ENCODE measurements around the gene MTCH1. TPM values are rescaled to one million over a fixed set of nuclear protein-coding genes. Genes with fewer than 3 reads are reported as not detected.

MTCH1 gene
- total RNA-seq, 1 experiment from 2014 or later: 161 TPM

DNA sequence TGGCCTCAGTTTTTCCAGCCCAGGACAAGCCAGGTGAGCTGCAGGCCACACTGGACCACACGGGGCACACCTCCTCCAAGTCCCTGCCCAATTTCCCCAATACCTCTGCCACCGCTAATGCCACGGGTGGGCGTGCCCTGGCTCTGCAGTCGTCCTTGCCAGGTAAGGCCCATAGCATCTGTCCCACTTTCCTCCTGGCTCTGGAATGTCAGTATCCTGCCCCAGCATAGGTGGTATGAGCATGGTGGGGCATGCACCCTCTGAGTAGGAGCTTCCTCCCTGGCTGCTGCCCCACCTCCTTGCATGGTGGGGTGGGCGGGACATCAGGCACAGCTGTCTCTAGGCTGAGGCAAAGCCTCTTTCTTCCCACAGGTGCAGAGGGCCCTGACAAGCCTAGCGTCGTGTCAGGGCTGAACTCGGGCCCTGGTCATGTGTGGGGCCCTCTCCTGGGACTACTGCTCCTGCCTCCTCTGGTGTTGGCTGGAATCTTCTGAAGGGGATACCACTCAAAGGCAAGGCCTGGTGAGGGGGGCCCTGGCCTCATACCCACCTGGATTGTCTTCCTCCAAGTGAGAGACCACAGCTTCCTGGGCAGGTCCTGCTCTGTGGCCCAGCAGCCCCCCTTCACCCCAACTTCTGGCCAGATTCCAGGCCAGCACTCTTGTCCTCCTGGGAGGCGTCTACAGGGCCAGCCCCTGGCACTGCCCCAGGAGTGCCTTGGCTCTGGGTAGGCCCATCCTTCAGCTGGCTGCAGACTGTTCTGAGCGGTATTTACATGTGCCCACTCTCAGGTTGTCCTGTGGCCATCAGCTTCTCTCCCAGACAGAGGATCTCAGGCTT lies 22.3 kb downstream of the MTCH1 start:
- H3K36me3 ChIP-seq (ENCODE audit: control insufficient read depth in 1 of 2, insufficient read depth in 2 of 2, low read length in 2 of 2): peaks cover 4 to 12% of the 10 kb centered on the region in 2 experiments; a peak in 1 of 4 replicates
- no TSS peak for BruUV-seq (replicated peaks)
- H3K27ac ChIP-seq (ENCODE audit: low read depth, low read length): no peak overlapping the region; the same call in 1 of the 2 replicates
- peaks cover 15 to 42% of the 10 kb centered on the region in 2 experiments for H3K4me1 ChIP-seq (ENCODE audit: control insufficient read depth in 1 of 2, insufficient read depth in 2 of 2, low read length in 2 of 2)
- no peaks in the 10 kb centered on the region for H3K79me2 ChIP-seq (ENCODE audit: insufficient read depth, low read length)
- TF ChIP-seq CBX3 (IDR thresholded peaks at IDR 0.05; ENCODE audit: low read depth): no peak
- no peak for TF ChIP-seq RAD21 (IDR thresholded peaks at IDR 0.05; ENCODE audit: low read depth)
- TF ChIP-seq POLR2A (IDR thresholded peaks at IDR 0.05; ENCODE audit: borderline replicate concordance, extremely low read depth, insufficient read depth, insufficient read length): no peak
- TF ChIP-seq, protein P1, sequence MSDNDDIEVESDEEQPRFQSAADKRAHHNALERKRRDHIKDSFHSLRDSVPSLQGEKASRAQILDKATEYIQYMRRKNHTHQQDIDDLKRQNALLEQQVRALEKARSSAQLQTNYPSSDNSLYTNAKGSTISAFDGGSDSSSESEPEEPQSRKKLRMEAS (IDR thresholded peaks at IDR 0.05): no peak
- intact Hi-C loops (cut with micrococcal nuclease): no loop called here
- H4K20me1 ChIP-seq (ENCODE audit: insufficient read depth): no peaks in the 10 kb centered on the region
- POLR2A ChIA-PET: no interaction called here
- RAD21 ChIA-PET (ENCODE audit: low non-redundant PET in 1 of 2, low total read pairs in 2 of 2, uncharacterized antibody in 2 of 2, unreplicated experiment in 2 of 2): no interaction called here
- H3K9me3 ChIP-seq (ENCODE audit: control insufficient read depth in 1 of 2, insufficient read depth in 1 of 2, low read depth in 1 of 2, low read length in 2 of 2): no peaks in the 10 kb centered on the region
- no peak overlapping the region for H3K4me3 ChIP-seq (replicated peaks in 1 of 2; ENCODE audit: low read depth in 1 of 2, low read length in 2 of 2)
- no peaks in the 10 kb centered on the region for H3K9me2 ChIP-seq (ENCODE audit: insufficient read depth)
- no peaks in the 10 kb centered on the region for H3K27me3 ChIP-seq (ENCODE audit: insufficient read depth, low read length)
- ATAC-seq (peak; percentile 15; the same call in 1 of the 2 replicates), DNase-seq (ENCODE audit: low read depth, low spot score) (no peak)
- H3K4me2 ChIP-seq (ENCODE audit: low read length): peak overlapping the region; percentile 3; the same call in 1 of the 2 replicates
- no peak overlapping the region for H3K9ac ChIP-seq (ENCODE audit: low read length)
- H2AFZ ChIP-seq (ENCODE audit: low read depth, low read length, poor library complexity, severe bottlenecking): no peak overlapping the region
- CTCF ChIA-PET: interaction anchor here (0.5 to 1.3 kb wide), 2 partner anchors 198 to 247 kb away, joined by 3 read pairs; no protein-coding TSS in a partner anchor

DNA sequence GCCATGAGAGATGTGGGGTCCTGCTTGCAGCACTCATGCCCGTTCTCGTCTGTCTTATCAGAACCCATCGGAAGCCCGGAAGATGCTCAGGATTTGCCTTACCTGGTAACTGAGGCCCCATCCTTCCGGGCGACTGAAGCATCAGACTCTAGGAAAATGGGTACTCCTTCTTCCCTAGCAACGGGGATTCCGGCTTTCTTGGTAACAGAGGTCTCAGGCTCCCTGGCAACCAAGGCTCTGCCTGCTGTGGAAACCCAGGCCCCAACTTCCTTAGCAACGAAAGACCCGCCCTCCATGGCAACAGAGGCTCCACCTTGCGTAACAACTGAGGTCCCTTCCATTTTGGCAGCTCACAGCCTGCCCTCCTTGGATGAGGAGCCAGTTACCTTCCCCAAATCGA lies 23.1 kb downstream of the MTCH1 start:
- TF ChIP-seq ZNF274 (IDR thresholded peaks at IDR 0.05; ENCODE audit: low read depth, low read length): no peak
- no peak for TF ChIP-seq EGR1 (IDR thresholded peaks at IDR 0.05; ENCODE audit: low read depth)
- TF ChIP-seq, protein P2, sequence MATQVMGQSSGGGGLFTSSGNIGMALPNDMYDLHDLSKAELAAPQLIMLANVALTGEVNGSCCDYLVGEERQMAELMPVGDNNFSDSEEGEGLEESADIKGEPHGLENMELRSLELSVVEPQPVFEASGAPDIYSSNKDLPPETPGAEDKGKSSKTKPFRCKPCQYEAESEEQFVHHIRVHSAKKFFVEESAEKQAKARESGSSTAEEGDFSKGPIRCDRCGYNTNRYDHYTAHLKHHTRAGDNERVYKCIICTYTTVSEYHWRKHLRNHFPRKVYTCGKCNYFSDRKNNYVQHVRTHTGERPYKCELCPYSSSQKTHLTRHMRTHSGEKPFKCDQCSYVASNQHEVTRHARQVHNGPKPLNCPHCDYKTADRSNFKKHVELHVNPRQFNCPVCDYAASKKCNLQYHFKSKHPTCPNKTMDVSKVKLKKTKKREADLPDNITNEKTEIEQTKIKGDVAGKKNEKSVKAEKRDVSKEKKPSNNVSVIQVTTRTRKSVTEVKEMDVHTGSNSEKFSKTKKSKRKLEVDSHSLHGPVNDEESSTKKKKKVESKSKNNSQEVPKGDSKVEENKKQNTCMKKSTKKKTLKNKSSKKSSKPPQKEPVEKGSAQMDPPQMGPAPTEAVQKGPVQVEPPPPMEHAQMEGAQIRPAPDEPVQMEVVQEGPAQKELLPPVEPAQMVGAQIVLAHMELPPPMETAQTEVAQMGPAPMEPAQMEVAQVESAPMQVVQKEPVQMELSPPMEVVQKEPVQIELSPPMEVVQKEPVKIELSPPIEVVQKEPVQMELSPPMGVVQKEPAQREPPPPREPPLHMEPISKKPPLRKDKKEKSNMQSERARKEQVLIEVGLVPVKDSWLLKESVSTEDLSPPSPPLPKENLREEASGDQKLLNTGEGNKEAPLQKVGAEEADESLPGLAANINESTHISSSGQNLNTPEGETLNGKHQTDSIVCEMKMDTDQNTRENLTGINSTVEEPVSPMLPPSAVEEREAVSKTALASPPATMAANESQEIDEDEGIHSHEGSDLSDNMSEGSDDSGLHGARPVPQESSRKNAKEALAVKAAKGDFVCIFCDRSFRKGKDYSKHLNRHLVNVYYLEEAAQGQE (IDR thresholded peaks at IDR 0.05; ENCODE audit: low read depth): no peak
- TF ChIP-seq CBX3 (IDR thresholded peaks at IDR 0.05; ENCODE audit: low read depth): no peak
- TF ChIP-seq SIN3A (IDR thresholded peaks at IDR 0.05; ENCODE audit: low read depth): no peak
- TF ChIP-seq TCF7L2 (IDR thresholded peaks at IDR 0.05; ENCODE audit: borderline replicate concordance, extremely low read depth, insufficient read depth, insufficient read length): no peak
- no peak for TF ChIP-seq POLR2AphosphoS5 (IDR thresholded peaks at IDR 0.05; ENCODE audit: low read depth, low read length)
- TF ChIP-seq, protein P1 (IDR thresholded peaks at IDR 0.05): no peak
- TF ChIP-seq CEBPB (IDR thresholded peaks at IDR 0.05; ENCODE audit: low read depth): no peak
- TF ChIP-seq YY1 (IDR thresholded peaks at IDR 0.05; ENCODE audit: extremely low read depth, insufficient replicate concordance, low read depth, low read length): no peak
- TF ChIP-seq RAD21 (IDR thresholded peaks at IDR 0.05; ENCODE audit: low read depth): no peak

More for the DNA sequence above, 23.1 kb downstream of the MTCH1 start:
- RAD21 ChIA-PET (ENCODE audit: low non-redundant PET in 1 of 2, low total read pairs in 2 of 2, uncharacterized antibody in 2 of 2, unreplicated experiment in 2 of 2): no interaction called here
- no peak for DNase-seq (ENCODE audit: low read depth, low spot score)
- Histone ChIP-seq H3K36me3 (ENCODE audit: control insufficient read depth in 1 of 2, insufficient read depth in 2 of 2, low read length in 2 of 2) (peaks cover 0 to 4% of the 10 kb centered on the region in 2 experiments; a peak in 1 of 4 replicates), H3K4me1 (ENCODE audit: control insufficient read depth in 1 of 2, insufficient read depth in 2 of 2, low read length in 2 of 2) (peaks cover 15 to 44% of the 10 kb centered on the region in 2 experiments), H3K27me3 (ENCODE audit: insufficient read depth, low read length) (no peaks in the 10 kb centered on the region), H2AFZ (ENCODE audit: low read depth, low read length, poor library complexity, severe bottlenecking) (no peak overlapping the region), H3K4me3 (replicated peaks in 1 of 2; ENCODE audit: low read depth in 1 of 2, low read length in 2 of 2) (no peak overlapping the region), H3K79me2 (ENCODE audit: insufficient read depth, low read length) (no peaks in the 10 kb centered on the region), H3K27ac (ENCODE audit: low read depth, low read length) (no peak overlapping the region), H3K9me3 (ENCODE audit: control insufficient read depth in 1 of 2, insufficient read depth in 1 of 2, low read depth in 1 of 2, low read length in 2 of 2) (no peaks in the 10 kb centered on the region), H3K9ac (ENCODE audit: low read length) (no peak overlapping the region), H4K20me1 (ENCODE audit: insufficient read depth) (no peaks in the 10 kb centered on the region), H3K9me2 (ENCODE audit: insufficient read depth) (no peaks in the 10 kb centered on the region), H3K4me2 (ENCODE audit: low read length) (no peak overlapping the region)
- 0 out of 2 replicates have a peak, but pooled peaks have one; percentile 18 for ATAC-seq
- BruUV-seq (replicated peaks): no TSS peak
- intact Hi-C loops (cut with micrococcal nuclease): no loop called here
- POLR2A ChIA-PET: no interaction called here
- CTCF ChIA-PET: interaction anchor here (1.3 kb wide), 1 partner anchor 197 kb away, joined by 3 read pairs; no protein-coding TSS in a partner anchor

Measured in HCT116 (cell line).